GM19239 (cell line): ENCODE results near the gene CEP78.

Experiments
- DNase-seq: peaks from one replicate; pipeline ENCODE4 v3.0.0; 2011; ENCODE audit warnings: low spot score; ENCODE audit not compliant: insufficient read length
- FAIRE-seq: peaks from 2 replicates; lab custom pipeline; 2011; peaks lifted over from hg19 to GRCh38; lab: Jason Lieb, UNC

CEP78 gene

GRCh38 chr9:78303377-78304062, 67.6 kb downstream of the CEP78 start:
- FAIRE-seq (no peak), DNase-seq (no peak)

- no peak for FAIRE-seq
- no peak for DNase-seq
Observed at GRCh38 chr9:78304357-78304756, 68.5 kb downstream of the CEP78 start.

- FAIRE-seq (no peak), DNase-seq (no peak)
Observed at GRCh38 chr9:78306222-78307076, 70.6 kb downstream of the CEP78 start.

GRCh38 chr9:78307360-78307759, 71.5 kb downstream of the CEP78 start:
- DNase-seq (no peak), FAIRE-seq (no peak)

GRCh38 chr9:78309066-78309465, 73.2 kb downstream of the CEP78 start:
- no peak for FAIRE-seq

GRCh38 chr9:78311075-78311474, 75.2 kb downstream of the CEP78 start:
- DNase-seq (no peak), FAIRE-seq (no peak)

More at GRCh38 chr9:78309066-78309465, 73.2 kb downstream of the CEP78 start:
- DNase-seq = no peak

- DNase-seq (no peak), FAIRE-seq (no peak)
Observed at GRCh38 chr9:78311886-78312524, 76.1 kb downstream of the CEP78 start.

GRCh38 chr9:78314550-78314949, 78.7 kb downstream of the CEP78 start:
- FAIRE-seq = no peak
- DNase-seq = no peak

GRCh38 chr9:78314953-78315870, 79.3 kb downstream of the CEP78 start:
- DNase-seq (no peak), FAIRE-seq (no peak)

GRCh38 chr9:78316166-78316892, 80.5 kb downstream of the CEP78 start:
- FAIRE-seq (no peak), DNase-seq (no peak)

- DNase-seq (no peak), FAIRE-seq (no peak)
Observed at GRCh38 chr9:78319197-78320029, 83.5 kb downstream of the CEP78 start.

GRCh38 chr9:78320030-78320693, 84.3 kb downstream of the CEP78 start:
- no peak for DNase-seq
- no peak for FAIRE-seq

GRCh38 chr9:78320875-78321496, 85.1 kb downstream of the CEP78 start:
- no peak for DNase-seq
- no peak for FAIRE-seq

- DNase-seq (no peak), FAIRE-seq (no peak)
Observed at GRCh38 chr9:78321505-78321904, 85.6 kb downstream of the CEP78 start.

- FAIRE-seq (no peak), DNase-seq (no peak)
Observed at GRCh38 chr9:78324068-78324650, 88.3 kb downstream of the CEP78 start.

- FAIRE-seq = no peak
- DNase-seq = no peak
Observed at GRCh38 chr9:78324682-78325081, 88.8 kb downstream of the CEP78 start.

- FAIRE-seq = no peak
- no peak for DNase-seq
Observed at GRCh38 chr9:78325343-78325742, 89.5 kb downstream of the CEP78 start.
